Ishikawa (cell line): ENCODE measurements around the gene ATP4B.

Experiments used
- CEBPB ChIP-seq: IDR thresholded peaks from 2 replicates; pipeline ENCODE4 v1.6.1; 2012
- EGR1 ChIP-seq: IDR thresholded peaks from 2 replicates; pipeline ENCODE4 v1.6.1; 2012
- EP300 ChIP-seq: IDR thresholded peaks from 2 replicates; pipeline ENCODE4 v1.6.1; 2012; ENCODE audit warnings: borderline replicate concordance
- MAX ChIP-seq: IDR thresholded peaks from 2 replicates; pipeline ENCODE4 v1.6.1; 2012
- NFIC ChIP-seq: IDR thresholded peaks from 2 replicates; pipeline ENCODE4 v1.6.1; 2012
- RAD21 ChIP-seq: IDR thresholded peaks from 2 replicates; pipeline ENCODE4 v1.6.1; 2012; ENCODE audit warnings: low read depth
- REST ChIP-seq: IDR thresholded peaks from 2 replicates; pipeline ENCODE4 v1.6.1; 2012; ENCODE audit warnings: low read depth, mild to moderate bottlenecking
- TAF1 ChIP-seq: IDR thresholded peaks from 2 replicates; pipeline ENCODE4 v1.6.1; 2012; ENCODE audit warnings: low read depth, mild to moderate bottlenecking
- TCF12 ChIP-seq: IDR thresholded peaks from 2 replicates; pipeline ENCODE4 v1.6.1; 2012; ENCODE audit warnings: low read depth
- YY1 ChIP-seq: IDR thresholded peaks from 2 replicates; pipeline ENCODE4 v1.6.1; 2012; ENCODE audit warnings: low read depth
- ZBTB7A ChIP-seq: IDR thresholded peaks from 2 replicates; pipeline ENCODE4 v1.6.1; 2012; ENCODE audit warnings: low read depth

GRCh38 chr13:113668491-113668971, 10.5 kb upstream of the ATP4B start:
- TF ChIP-seq EP300 (no peak), CEBPB (no peak), RAD21 (no peak), TAF1 (no peak), MAX (no peak), YY1 (no peak), ZBTB7A (no peak), REST (no peak), EGR1 (no peak), TCF12 (no peak), NFIC (no peak)
